ENCODE measurements around the gene GDF9. TPM values are rescaled to one million over a fixed set of nuclear protein-coding genes. Genes with fewer than 3 reads are reported as not detected.

The GDF9 gene
- under 1 TPM in 2 of 4 donors, not detected in 2; 0.26 to 0.40 TPM for total RNA-seq

GRCh38 chr5:132866342-132867045 is at the start of gene GDF9, which contains the start of gene UQCRQ:
Gene GDF9, minus strand, starts transcription at chr5:132866469. Its CDS starts 1,936 bp downstream, at chr5:132864533.
Gene UQCRQ, plus strand, starts transcription at chr5:132866642. Its CDS starts 240 bp downstream, at chr5:132866882.
- DNase-seq, result peak; percentile 87
- intact Hi-C loops (cut with DNase I), result no loop called here
- Histone ChIP-seq H3K9me3 (no peaks in the 10 kb centered on the region), H3K36me3 (peaks cover 0 to 40% (median 10%) of the 10 kb centered on the region in 3 donors), H3K4me3 (peak within 1 kb of the TSS; percentile 66 to 92 (median 89)), H3K27me3 (no peaks in the 10 kb centered on the region), H3K4me1 (peaks cover 10 to 29% (median 14%) of the 10 kb centered on the region in 3 donors), H3K27ac (peak within 1 kb of the TSS; percentile 94 to 97 (median 96))
- 0% methylated on average over 20 to 29 of the region's 55 CpGs for WGBS, 2 donors
- peak in 3 of 4 donors; percentile 84 to 91 (median 87) for TF ChIP-seq POLR2A (IDR thresholded peaks at IDR 0.05)
- TF ChIP-seq, protein P1, sequence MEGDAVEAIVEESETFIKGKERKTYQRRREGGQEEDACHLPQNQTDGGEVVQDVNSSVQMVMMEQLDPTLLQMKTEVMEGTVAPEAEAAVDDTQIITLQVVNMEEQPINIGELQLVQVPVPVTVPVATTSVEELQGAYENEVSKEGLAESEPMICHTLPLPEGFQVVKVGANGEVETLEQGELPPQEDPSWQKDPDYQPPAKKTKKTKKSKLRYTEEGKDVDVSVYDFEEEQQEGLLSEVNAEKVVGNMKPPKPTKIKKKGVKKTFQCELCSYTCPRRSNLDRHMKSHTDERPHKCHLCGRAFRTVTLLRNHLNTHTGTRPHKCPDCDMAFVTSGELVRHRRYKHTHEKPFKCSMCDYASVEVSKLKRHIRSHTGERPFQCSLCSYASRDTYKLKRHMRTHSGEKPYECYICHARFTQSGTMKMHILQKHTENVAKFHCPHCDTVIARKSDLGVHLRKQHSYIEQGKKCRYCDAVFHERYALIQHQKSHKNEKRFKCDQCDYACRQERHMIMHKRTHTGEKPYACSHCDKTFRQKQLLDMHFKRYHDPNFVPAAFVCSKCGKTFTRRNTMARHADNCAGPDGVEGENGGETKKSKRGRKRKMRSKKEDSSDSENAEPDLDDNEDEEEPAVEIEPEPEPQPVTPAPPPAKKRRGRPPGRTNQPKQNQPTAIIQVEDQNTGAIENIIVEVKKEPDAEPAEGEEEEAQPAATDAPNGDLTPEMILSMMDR (IDR thresholded peaks at IDR 0.05), result peak in 3 of 6 experiments; percentile 16 to 29 (median 29)

GRCh38 chr5:132915681-132916080 is 49.4 kb upstream of the GDF9 start:
- intact Hi-C loops (cut with DNase I), result no loop called here
- no peaks in the 10 kb centered on the region for H3K4me1 ChIP-seq
- TF ChIP-seq POLR2A (IDR thresholded peaks at IDR 0.05), result no peak
- TF ChIP-seq, protein P1 (IDR thresholded peaks at IDR 0.05), result no peak
- 76 to 93% methylated on average over 3 to 5 of the region's 5 CpGs for WGBS, 2 donors
- H3K27ac ChIP-seq, result no peak overlapping the region
- H3K27me3 ChIP-seq, result no peaks in the 10 kb centered on the region
- H3K9me3 ChIP-seq, result no peaks in the 10 kb centered on the region
- peaks cover 3 to 90% (median 5%) of the 10 kb centered on the region in 3 donors for H3K36me3 ChIP-seq
- H3K4me3 ChIP-seq, result no peak overlapping the region
- DNase-seq, result no peak

DNA sequence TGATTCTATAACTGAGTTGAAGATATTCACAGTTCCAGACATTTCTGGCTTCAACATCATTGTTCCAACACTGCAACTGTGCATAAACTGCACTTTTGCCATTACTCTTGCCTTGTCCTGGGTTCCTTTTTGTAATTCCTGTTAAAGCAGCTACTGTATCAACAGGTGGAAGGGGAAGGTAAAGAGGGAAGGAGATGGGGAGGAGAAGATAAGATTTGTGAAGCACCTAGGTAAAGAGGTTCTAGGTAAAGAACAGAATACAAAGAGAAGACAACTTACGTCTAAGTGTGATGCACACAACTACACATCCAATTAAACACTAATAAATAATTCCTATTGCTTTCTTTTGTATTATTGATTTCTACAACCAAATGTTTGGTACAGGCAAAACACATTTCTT is 43.4 kb upstream of the GDF9 start:
- Histone ChIP-seq H3K4me3 (no peak overlapping the region), H3K4me1 (no peaks in the 10 kb centered on the region), H3K9me3 (no peaks in the 10 kb centered on the region), H3K36me3 (peaks cover 0 to 72% (median 3%) of the 10 kb centered on the region in 3 donors), H3K27ac (no peak overlapping the region), H3K27me3 (no peaks in the 10 kb centered on the region)
- DNase-seq, result no peak
- intact Hi-C loops (cut with DNase I), result no loop called here
- WGBS, 2 donors, result 82 to 96% methylated on average over 1 of the region's 1 CpG
- TF ChIP-seq POLR2A (IDR thresholded peaks at IDR 0.05), result no peak
- TF ChIP-seq, protein P1 (IDR thresholded peaks at IDR 0.05), result no peak

- TF ChIP-seq, protein P1 (IDR thresholded peaks at IDR 0.05), result no peak
- no peak for TF ChIP-seq POLR2A (IDR thresholded peaks at IDR 0.05)
- 89 to 100% methylated on average over 2 of the region's 2 CpGs for WGBS, 2 donors
- Histone ChIP-seq H3K4me1 (no peaks in the 10 kb centered on the region), H3K36me3 (peaks cover 0 to 71% (median 11%) of the 10 kb centered on the region in 3 donors), H3K9me3 (no peaks in the 10 kb centered on the region), H3K27me3 (no peaks in the 10 kb centered on the region), H3K4me3 (no peak overlapping the region), H3K27ac (no peak overlapping the region)
- DNase-seq, result no peak
- intact Hi-C loops (cut with DNase I), result no loop called here
These were observed 40.9 kb upstream of the GDF9 start for GRCh38 chr5:132907161-132907560.

DNA sequence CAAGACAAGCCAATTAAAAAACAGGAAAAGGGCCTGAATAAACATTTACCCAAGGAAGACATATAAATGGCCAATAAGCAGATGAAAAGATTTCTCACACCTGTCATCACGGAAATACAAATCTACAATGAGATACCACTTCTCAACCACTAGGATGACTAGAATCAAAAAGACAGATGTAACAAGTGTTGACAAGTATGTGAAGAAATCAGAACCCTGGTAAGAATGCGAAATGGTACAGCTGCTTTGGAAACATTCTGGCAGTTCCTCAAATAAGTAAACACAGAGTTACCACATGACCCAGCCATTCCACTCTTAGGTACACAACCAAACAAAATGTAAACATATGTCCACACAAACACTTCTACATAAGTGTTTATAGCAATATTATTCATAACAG is 39.7 kb upstream of the GDF9 start:
- no peak for TF ChIP-seq POLR2A (IDR thresholded peaks at IDR 0.05)
- TF ChIP-seq, protein P1 (IDR thresholded peaks at IDR 0.05), result peak in 1 of 6 experiments; percentile 41
- intact Hi-C loops (cut with DNase I), result no loop called here
- Histone ChIP-seq H3K9me3 (no peaks in the 10 kb centered on the region), H3K27ac (no peak overlapping the region), H3K36me3 (peaks cover 0 to 71% (median 14%) of the 10 kb centered on the region in 3 donors), H3K27me3 (no peaks in the 10 kb centered on the region), H3K4me3 (no peak overlapping the region), H3K4me1 (no peaks in the 10 kb centered on the region)
- 48 to 62% methylated on average over 2 of the region's 2 CpGs for whole genome bisulfite sequencing, 2 donors
- no peak for DNase-seq
